GM18870 (cell line): Measurements from ENCODE around the gene MBNL2.

Experiments used
- ATAC-seq: cut with Tn5 transposase; IDR thresholded peaks from one replicate; pipeline ENCODE4 v1.9.1; 2021; ENCODE audit warnings: moderate library complexity; ENCODE audit not compliant: unreplicated experiment

The MBNL2 gene

GRCh38 chr13:97434397-97435201, 212.5 kb downstream of the MBNL2 start:
- no peak for ATAC-seq

DNA sequence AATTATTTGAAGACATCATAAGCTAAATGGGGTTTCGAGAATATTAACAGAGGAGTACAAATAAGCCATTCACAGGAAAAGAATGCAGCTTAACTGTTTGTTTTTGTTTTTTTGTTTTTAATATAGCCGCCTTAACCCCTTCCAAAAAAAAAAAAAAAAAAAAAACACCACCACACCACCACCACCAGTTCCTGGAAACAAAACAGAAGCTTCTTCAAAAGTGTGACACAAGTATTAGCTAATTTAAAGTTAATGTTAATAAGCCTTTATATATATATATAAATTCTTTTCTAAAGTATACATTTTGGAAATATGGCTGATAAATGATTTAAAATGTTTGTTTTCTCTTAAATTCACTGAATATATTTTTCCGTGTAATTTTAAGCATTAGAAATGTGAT, 213.2 kb downstream of the MBNL2 start:
- no peak for ATAC-seq

GRCh38 chr13:97435794-97436193, 213.7 kb downstream of the MBNL2 start:
- ATAC-seq = no peak

DNA sequence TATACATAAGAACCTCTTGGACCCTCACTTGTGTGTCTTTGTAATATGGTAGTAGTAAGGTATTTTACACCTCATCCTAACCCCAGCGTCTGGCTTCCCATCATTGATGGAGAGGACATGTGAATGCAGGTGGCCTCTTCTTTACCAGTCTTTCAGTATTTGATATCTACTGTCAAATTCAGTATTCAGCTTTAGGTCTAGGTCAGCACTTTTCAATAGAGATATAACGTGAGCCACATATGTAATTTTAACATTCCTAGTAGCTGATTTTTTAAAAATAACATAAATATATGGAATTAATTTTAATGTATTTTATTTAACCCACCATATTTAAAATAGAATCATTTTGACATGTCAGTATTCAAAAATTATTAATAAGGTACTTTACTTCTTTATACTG, 214.7 kb downstream of the MBNL2 start:
- ATAC-seq = no peak

DNA sequence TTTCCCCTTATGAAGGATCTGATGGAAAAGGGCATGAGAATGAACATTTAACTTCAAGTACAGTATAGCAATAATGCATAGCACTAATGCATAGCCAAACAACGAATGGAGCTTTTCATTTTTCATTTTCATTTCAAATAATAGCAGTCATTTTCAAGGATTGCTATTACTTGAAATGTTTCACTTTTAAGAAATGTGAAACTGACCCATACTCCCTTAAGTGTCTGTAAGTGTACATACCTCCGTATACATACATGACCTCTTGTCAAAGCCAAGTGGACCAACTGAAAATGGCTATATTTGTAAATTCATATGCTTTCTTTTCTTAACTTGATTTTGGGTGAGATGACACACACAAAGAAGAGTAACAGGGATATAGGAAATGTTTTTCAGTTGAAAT, 215.6 kb downstream of the MBNL2 start:
- ATAC-seq = no peak

DNA sequence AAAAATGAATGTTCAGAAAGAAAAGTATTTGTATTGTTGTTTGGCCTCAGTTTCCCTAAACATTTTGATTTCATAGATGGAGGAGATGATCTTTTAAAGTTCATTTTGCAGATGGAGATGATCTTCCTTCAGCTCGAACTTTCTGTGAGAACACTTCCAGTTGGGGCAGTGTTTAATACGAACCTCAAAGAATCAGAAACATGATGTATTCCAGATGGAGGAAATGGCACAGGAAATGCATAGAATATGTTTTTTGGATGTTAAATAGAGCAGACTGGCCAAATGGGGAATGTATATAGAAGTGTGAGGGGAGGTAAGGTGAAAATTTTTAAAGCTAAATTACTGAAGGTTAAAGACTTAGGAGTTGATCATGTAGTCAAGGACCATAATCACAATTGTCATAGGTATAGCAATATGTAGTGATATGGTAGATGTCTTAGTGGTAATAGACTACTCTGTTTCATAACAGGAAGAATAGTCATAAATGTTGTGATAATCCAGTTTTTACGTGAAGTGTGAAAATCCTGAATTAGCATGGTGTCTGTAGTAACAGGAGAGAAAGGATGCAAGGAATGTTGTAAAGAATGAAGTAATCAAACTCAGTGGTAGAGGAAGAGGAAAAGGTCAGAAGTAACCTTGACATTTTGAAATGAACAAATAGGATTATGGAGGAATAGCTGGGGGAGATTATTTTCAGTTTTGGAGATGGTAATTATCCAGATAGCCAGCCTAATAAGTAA, 216.9 kb downstream of the MBNL2 start:
- no peak for ATAC-seq

GRCh38 chr13:97440598-97441170, 218.6 kb downstream of the MBNL2 start:
- ATAC-seq = no peak

DNA sequence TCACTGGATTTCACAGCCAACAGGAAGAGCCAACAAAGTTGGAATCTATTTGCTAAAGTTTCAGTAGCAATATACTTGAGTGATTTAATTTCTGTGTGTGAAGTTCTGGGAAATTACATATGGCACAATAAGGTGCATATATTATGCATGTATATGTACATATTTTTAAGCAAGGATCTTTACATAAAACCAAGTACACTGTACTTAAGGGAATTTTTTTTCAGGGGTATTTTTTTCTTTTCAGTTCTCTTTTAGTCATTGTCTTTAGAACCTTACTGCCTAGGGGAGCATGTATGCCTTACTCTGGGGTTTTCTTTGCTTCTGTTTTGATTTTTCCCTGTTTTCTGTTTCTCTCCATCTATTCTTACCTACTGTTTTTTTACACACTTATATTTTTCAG, 219.2 kb downstream of the MBNL2 start:
- ATAC-seq = peak; percentile 43
